NCI-H446 treated with DMSO at 0.1 percent for 48 hours (cell line): ENCODE results near the gene PGBD2.
"Not testable (repeated sequence)": the region's sequence is repeated elsewhere in the genome, so short reads cannot be mapped to it uniquely, and the experiment has no call there.

ENCODE experiments used
- DNase-seq: peaks from one replicate; lab custom pipeline; 2025; lab: John Stamatoyannopoulos, UW

The PGBD2 gene

GRCh38 chr1:248890549-248891498, 15.2 kb upstream of the PGBD2 start:
- no peak for DNase-seq

DNA sequence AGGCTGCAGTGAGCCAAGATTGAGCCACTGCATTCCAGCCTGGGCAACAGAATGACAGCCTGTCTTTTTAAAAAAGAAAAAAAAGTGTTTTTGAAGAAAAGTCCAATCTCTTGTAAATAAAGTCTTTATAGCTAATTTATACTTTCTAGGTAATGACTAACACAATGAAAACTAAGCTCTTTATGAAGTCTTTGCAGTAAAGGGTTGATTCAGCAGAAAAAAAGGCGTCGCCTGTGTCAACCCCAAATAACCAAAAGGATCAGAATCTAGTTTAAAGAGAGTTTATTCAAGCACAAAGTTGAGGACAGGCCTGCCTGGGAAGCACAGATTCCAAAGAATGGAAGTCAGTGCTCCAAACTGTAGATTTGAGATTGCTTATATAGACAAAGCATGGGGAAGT, 14.3 kb upstream of the PGBD2 start:
- no peak for DNase-seq

DNA sequence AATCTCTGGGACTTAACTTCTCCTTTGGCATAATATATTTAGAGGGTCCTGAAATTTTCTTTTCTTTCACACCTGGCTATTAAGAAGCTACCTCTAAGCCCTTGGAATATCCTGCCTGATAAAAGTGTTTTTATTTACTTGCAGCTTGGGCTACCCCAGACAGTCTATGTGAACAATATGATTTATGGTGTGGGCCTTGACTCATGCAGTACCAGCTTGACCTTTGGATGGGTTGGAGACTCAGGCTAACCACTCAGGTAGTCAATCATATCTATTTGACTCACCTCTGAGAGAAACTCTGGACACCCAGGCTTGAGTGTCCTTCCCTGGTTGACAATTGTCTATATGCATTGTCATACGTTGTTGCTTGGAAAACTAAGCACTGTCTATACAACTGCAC, 13.4 kb upstream of the PGBD2 start:
- DNase-seq, result no peak

GRCh38 chr1:248894837-248895236, 11.2 kb upstream of the PGBD2 start:
- no peak for DNase-seq

DNA sequence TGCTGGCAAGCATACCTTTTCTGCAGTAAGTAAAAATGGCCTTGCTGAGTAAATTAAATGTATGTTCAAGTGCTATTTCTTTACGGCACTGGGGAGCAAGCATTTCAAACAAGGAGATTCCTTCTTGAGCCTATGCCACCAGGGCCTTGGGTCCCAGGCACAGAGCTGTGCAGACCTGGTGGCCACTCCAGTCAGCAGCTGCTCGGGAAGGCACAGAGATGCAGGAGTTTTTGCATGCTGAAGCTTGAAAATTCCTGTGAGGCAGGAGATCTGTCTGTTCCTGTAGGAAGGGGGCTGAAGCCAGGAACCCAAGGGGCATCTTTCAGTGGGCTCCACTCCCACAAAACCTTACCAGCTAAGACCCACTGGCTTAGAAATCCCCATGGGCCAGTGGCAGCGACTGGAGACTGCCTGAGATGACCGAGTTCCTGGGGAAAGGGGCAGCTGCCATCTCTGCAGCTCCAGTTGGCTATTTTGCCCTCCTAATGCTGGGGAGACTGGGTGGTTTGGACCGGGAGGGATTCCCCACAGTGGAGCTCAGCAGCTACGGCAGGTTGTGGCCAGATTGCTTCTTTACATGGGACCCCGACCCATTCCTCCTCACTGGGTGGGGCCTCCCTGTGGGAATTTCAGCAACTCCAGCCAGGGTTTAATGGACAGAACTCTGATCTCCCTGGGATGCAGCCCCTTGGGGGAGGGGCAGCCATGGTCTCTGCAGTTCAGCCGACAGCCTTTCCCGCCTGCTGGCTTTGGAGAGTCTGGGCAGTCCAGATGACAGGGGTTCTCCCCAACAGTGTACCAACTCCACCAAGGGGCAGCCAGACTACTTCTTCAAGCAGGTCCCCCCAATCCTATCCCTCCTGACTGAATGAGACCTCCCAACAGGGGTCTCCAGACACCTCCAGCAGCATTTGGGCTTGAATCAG, 8.4 kb upstream of the PGBD2 start:
- DNase-seq, result no peak

- no peak for DNase-seq
These were observed 5.4 kb upstream of the PGBD2 start for GRCh38 chr1:248900637-248901036.

DNA sequence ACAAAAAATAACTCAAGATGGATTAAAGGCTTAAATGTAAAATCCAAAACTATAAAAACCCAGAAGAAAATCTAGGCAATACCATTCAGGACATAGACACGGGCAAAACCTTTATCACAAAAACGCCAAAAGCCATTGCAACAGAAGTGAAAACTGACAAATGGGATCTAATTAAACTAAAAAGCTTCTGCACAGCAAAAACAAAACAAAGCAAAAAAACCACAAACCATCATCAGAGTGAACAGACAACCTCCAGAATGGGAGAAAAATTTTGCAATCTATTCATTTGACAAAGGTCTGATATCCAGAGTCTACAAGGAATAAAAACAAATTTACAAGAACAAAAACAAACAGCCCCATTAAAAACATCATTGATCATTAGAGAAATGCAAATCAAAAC, 4.5 kb upstream of the PGBD2 start:
- no peak for DNase-seq

GRCh38 chr1:248904437-248905216, 1.4 kb upstream of the PGBD2 start:
- DNase-seq, result no peak

GRCh38 chr1:248905662-248906008, 400 bp upstream of the PGBD2 start:
- DNase-seq, result no peak

DNA sequence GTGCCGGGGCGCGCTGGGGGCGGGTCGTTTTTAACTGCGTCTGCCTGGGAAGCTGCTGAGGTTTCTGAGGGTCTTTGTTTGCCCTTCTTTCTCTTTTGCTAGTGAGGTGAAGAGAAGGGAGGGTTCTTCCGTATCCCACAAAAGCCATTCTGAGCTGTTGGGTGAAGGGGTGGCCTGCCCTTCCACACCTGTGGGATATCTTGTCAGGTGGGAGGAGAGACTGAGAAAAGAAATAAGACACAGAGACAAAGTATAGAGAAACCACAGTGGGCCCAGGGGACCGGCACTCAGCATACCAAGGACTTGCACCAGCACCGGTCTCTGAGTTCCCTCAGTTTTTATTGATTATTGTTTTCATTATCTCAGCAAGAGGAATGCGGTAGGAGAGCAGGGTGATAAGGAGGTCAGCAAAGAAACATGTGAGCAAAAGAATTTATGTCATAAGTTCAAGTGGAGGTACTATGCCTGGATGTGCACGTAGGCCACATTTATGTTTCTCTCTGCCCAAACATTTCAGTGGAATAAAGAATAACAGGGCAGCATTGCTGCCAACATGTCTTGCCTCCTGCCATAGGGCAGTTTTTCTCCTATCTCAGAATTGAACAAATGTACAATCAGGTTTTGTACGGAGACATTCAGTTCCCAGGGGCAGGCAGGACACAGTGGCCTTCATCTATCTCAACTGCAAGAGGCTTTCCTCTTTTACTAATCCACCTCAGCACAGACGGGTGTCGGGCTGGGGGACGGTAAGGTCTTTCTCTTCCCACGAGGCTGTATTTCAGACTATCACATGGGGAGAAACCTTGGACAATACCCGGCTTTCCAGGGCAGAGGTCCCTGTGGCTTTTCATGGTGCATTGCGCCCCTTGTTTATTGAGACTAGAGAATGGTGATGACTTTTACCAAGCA, 972 bp downstream of the PGBD2 start:
- no peak for DNase-seq

GRCh38 chr1:248910761-248911160, 4.7 kb downstream of the PGBD2 start:
- DNase-seq, result no peak

DNA sequence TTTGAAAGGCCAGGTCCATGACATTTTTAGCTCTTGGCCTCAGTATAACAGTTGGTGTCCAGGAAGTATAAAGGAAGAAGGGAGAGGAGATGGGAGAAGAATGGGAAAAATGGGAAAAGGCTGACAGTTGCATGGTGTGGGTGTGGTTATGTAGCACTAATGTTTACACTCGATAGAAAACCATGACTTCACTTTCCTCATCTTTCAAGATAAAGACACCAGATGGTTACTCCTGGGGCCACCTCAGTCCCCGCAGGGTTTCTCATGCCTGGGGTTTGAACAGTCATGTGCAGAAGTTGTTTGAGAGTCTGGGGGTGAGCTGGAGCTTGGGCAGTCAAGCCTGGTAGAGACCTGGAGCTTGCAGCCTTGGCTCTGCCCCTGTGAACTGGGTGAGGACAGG, 7.9 kb downstream of the PGBD2 start:
- DNase-seq, result no peak

DNA sequence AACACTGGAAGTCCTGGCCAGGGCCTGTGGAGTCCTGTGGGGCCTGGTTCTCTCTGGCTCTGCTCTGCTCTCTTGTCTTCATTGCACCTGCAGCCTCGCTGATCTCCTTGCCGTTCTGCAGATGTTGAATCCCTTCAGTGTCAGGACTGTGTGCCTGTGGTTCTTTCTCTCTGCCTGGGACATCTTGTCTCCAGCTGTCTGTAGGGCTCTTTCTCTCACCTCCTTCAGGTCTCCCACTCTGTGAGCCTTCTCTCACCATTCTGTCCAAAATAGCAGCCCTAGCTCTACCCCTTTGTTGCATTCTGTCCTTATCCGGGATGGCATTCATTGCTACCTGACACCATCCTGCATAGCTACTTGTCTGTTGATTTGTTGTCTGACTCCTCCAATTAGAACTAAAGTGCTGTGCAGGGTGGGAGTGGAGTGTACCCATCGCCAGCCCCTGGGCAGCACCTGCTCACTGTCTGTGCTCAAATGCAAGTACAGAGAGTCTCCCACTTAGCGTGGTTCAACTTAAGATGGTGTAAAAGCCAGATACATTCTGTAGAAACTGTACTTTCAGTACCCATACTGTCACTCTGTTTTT, 8.9 kb downstream of the PGBD2 start:
- no peak for DNase-seq

- DNase-seq, result peak; percentile 34
These were observed 12.1 kb downstream of the PGBD2 start for GRCh38 chr1:248918131-248918530.

- DNase-seq, result no peak
These were observed 17.6 kb downstream of the PGBD2 start for GRCh38 chr1:248923352-248924338.

GRCh38 chr1:248924696-248925532, 18.9 kb downstream of the PGBD2 start:
- peak; percentile 15 for DNase-seq

DNA sequence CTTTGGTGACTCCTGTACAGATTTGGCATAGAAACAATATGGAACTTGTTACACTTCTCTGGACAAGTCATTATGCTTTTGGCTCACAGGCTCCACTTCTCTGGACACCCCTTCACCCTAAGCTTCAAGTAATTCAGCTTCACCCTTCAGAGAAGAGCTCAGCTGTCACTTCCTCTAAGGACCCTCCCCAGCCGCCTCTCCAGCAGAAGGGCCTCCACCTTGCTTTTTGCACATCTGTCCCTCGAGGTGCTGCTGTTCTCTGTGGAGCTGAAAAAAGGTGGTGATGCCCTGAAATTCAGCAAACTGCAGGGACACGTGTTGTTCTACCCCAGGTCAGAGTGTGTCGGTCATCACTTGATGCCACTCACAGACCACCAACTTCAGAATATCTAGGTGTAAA, 19.8 kb downstream of the PGBD2 start:
- not testable (repeated sequence) for DNase-seq

GRCh38 chr1:248926401-248927182, 20.6 kb downstream of the PGBD2 start:
- no peak for DNase-seq
